ENCODE data around the gene CLECL1. TPM values are rescaled to one million over a fixed set of nuclear protein-coding genes. Genes with fewer than 3 reads are reported as not detected.

Gene CLECL1
- total RNA-seq, 6 experiments from 2014 or later: not detected

GRCh38 chr12:9763025-9763424, 30.1 kb upstream of the CLECL1 start:
- Mint-ChIP-seq H3K27me3 (ENCODE audit: insufficient read depth) (peaks cover 7% of the 10 kb centered on the region; the same call in 1 of the 2 replicates), H3K9me3 (no peaks in the 10 kb centered on the region), H3K27ac (no peak overlapping the region), H3K4me1 (ENCODE audit: low read depth) (peaks cover 5% of the 10 kb centered on the region; the same call in 1 of the 2 replicates), H3K36me3 (ENCODE audit: low read depth) (no peaks in the 10 kb centered on the region), H3K4me3 (no peak overlapping the region)
- no peak for DNase-seq
- TF ChIP-seq, protein P1, sequence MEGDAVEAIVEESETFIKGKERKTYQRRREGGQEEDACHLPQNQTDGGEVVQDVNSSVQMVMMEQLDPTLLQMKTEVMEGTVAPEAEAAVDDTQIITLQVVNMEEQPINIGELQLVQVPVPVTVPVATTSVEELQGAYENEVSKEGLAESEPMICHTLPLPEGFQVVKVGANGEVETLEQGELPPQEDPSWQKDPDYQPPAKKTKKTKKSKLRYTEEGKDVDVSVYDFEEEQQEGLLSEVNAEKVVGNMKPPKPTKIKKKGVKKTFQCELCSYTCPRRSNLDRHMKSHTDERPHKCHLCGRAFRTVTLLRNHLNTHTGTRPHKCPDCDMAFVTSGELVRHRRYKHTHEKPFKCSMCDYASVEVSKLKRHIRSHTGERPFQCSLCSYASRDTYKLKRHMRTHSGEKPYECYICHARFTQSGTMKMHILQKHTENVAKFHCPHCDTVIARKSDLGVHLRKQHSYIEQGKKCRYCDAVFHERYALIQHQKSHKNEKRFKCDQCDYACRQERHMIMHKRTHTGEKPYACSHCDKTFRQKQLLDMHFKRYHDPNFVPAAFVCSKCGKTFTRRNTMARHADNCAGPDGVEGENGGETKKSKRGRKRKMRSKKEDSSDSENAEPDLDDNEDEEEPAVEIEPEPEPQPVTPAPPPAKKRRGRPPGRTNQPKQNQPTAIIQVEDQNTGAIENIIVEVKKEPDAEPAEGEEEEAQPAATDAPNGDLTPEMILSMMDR (IDR thresholded peaks at IDR 0.05): no peak

DNA sequence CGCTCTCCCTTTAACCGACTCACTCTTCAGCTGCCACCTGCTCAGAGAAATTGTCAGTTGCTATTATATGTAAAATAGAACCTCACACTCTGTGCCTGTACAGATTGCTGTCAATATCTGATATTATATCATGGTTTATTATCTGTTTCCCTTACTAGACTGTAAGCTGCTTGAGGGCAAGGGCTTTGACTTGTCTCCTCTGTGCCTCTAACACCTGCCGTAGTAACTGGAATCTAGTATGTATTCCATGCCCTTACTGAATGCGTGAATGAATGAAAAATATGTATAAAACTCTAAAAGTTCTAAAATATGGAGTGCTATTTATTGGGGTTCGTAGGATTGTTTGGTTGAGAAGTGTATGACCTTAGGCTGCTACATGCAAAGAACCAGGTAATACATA, 29.5 kb upstream of the CLECL1 start:
- no peak overlapping the region for H3K4me3 Mint-ChIP-seq
- H3K27ac Mint-ChIP-seq: no peak overlapping the region
- TF ChIP-seq, protein P1 (IDR thresholded peaks at IDR 0.05): no peak
- no peaks in the 10 kb centered on the region for H3K9me3 Mint-ChIP-seq
- H3K4me1 Mint-ChIP-seq (ENCODE audit: low read depth): peaks cover 5% of the 10 kb centered on the region; the same call in 1 of the 2 replicates
- H3K27me3 Mint-ChIP-seq (ENCODE audit: insufficient read depth): peaks cover 7% of the 10 kb centered on the region; the same call in 1 of the 2 replicates
- no peaks in the 10 kb centered on the region for H3K36me3 Mint-ChIP-seq (ENCODE audit: low read depth)
- DNase-seq: no peak

DNA sequence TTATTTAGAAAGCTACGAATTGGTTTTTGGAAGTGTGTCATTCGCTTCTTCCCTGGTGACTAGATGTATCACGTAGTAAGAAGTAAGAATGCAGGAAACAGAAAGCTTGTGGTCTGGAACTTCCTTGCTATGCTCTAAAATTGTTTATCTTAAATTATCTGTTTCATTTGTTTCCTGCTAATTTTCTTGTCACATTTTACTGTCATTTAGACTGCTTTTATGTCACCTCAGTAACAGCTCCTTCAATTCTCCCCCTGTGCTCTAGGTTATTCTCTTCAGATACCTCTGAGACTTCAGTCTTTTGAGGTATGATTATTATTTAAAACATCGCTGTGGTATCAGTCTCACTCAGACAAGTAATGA, 28.5 kb upstream of the CLECL1 start:
- H3K4me1 Mint-ChIP-seq (ENCODE audit: low read depth): peaks cover 5% of the 10 kb centered on the region; the same call in 1 of the 2 replicates
- TF ChIP-seq, protein P1 (IDR thresholded peaks at IDR 0.05): no peak
- no peaks in the 10 kb centered on the region for H3K9me3 Mint-ChIP-seq
- no peak for DNase-seq
- H3K27ac Mint-ChIP-seq: no peak overlapping the region
- no peaks in the 10 kb centered on the region for H3K36me3 Mint-ChIP-seq (ENCODE audit: low read depth)
- H3K4me3 Mint-ChIP-seq: no peak overlapping the region
- peaks cover 7% of the 10 kb centered on the region; the same call in 1 of the 2 replicates for H3K27me3 Mint-ChIP-seq (ENCODE audit: insufficient read depth)

DNA sequence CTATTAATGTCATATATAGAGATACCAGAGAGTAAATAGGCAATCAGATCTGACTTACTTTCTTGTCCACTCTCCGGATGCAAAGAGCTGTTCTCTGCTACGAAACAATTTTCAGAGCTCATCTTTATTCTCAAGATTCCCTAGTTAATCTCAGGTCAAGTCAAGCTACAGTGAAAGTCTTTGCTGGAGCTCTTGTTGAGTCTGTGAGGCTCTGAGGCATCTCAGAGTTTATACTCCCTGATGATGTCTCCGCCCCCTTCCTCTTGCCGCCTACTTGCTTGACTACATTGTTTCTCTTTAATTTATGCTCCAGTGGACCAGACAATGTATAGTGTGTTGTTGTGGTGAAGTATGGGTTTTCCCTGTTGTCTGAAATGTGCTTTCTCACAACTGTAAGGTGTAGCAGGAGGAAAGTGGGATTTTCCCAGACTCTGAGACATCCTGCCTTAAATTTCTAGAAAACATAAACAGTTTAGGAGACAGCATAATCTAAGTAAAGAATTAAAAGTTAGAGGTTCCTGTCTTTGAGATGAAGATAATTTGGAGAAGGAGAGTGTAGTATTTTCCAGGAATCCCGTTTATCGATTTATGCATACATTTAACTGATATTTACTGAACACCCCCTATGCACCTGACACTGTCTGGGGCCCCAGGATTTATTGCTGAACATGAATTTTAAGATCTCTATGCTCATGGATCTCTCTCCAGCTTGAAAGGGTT, 28.0 kb upstream of the CLECL1 start, which contains the start of gene CD69:
TSS of gene CD69 (minus strand) at position 203 of the 720 bp plus-strand sequence. CDS start at position 122, 81 bp downstream.
- TF ChIP-seq, protein P1 (IDR thresholded peaks at IDR 0.05): no peak
- Mint-ChIP-seq H3K36me3 (ENCODE audit: low read depth) (no peaks in the 10 kb centered on the region), H3K27me3 (ENCODE audit: insufficient read depth) (peaks cover 7% of the 10 kb centered on the region; the same call in 1 of the 2 replicates), H3K27ac (no peak within 1 kb of the TSS), H3K4me1 (ENCODE audit: low read depth) (peaks cover 5% of the 10 kb centered on the region; the same call in 1 of the 2 replicates), H3K4me3 (no peak within 1 kb of the TSS), H3K9me3 (no peaks in the 10 kb centered on the region)
- no peak for DNase-seq

DNA sequence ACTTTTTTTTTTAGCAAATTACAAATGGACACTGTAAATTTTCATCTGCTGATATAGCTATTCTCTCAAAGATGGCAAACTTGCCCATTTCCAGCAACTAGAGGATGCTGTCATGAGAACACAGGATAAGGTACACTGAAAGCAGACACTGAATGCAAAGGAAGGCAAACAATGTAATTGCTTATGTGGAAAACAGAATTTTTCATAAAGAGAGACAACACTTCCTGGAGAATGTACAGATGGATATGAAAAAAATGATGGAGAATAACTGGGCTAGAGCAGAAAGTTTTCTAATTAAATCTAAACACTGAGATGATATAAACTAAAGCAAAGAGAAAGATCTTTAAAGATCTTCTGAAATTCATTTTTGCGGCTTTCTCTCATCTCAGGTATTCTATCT, 27.2 kb upstream of the CLECL1 start:
- peaks cover 7% of the 10 kb centered on the region; the same call in 1 of the 2 replicates for H3K27me3 Mint-ChIP-seq (ENCODE audit: insufficient read depth)
- peaks cover 5% of the 10 kb centered on the region; the same call in 1 of the 2 replicates for H3K4me1 Mint-ChIP-seq (ENCODE audit: low read depth)
- H3K4me3 Mint-ChIP-seq: no peak overlapping the region
- TF ChIP-seq, protein P1 (IDR thresholded peaks at IDR 0.05): no peak
- H3K27ac Mint-ChIP-seq: no peak overlapping the region
- H3K9me3 Mint-ChIP-seq: no peaks in the 10 kb centered on the region
- H3K36me3 Mint-ChIP-seq (ENCODE audit: low read depth): no peaks in the 10 kb centered on the region
- no peak for DNase-seq

All from HFFc6 (cell line).